Upper lobe of right lung (tissue), 1 donor: ENCODE data around the gene KCTD16. TPM values are rescaled to one million over a fixed set of nuclear protein-coding genes. Genes with fewer than 3 reads are reported as not detected.

Experiments used
- ATAC-seq: fragments of 200-7000 bp; cut with Tn5 transposase; one replicate; pipeline ENCODE4 v1.9.1; 2020; ENCODE audit warnings: mild to moderate bottlenecking, moderate library complexity
- DNase-seq: peaks from one replicate; pipeline ENCODE4 v3.0.0-alpha.2; 2020
- H3K27ac ChIP-seq: fragments of 200-600 bp; one replicate; pipeline ENCODE4 v1.8.0; 2022
- H3K27me3 ChIP-seq: fragments of 200-600 bp; one replicate; pipeline ENCODE4 v1.8.0; 2022; ENCODE audit warnings: mild to moderate bottlenecking
- H3K36me3 ChIP-seq: fragments of 200-600 bp; one replicate; pipeline ENCODE4 v1.8.0; 2022
- H3K4me1 ChIP-seq: fragments of 200-600 bp; one replicate; pipeline ENCODE4 v1.8.0; 2022
- H3K4me3 ChIP-seq: fragments of 200-600 bp; one replicate; pipeline ENCODE4 v1.8.0; 2022; ENCODE audit warnings: mild to moderate bottlenecking
- H3K9me3 ChIP-seq: fragments of 200-600 bp; one replicate; pipeline ENCODE4 v1.8.0; 2022
- intact Hi-C: fragments of 100-400 bp; cut with DNase I; formaldehyde crosslinking; loops from one replicate; pipeline ENCODE4 v1.11.0; 2022
- total RNA-seq: library from RNA; stranded (reverse); fragmentation: NEBNext Ultra II Directional; extraction: Animal tissue kit (Norgen Biotek cat#: 25700); gene quantifications from one replicate; pipeline ENCODE4 v1.2.1, GENCODE V29; 2021
- TF ChIP-seq, protein P1 (sequence below): fragments of 200-600 bp; IDR thresholded peaks from one replicate; pipeline ENCODE4 v1.8.0; 2022; ENCODE audit warnings: antibody characterized with exemption
- donor health status: DM: no; HTN: yes; CAD: no; lungs with severe emphysema.

KCTD16 gene
- total RNA-seq, 1 donor from 2014 or later, result 5.1 TPM

GRCh38 chr5:144126707-144127106 lies 44.0 kb upstream of the KCTD16 start:
- TF ChIP-seq, protein P1, sequence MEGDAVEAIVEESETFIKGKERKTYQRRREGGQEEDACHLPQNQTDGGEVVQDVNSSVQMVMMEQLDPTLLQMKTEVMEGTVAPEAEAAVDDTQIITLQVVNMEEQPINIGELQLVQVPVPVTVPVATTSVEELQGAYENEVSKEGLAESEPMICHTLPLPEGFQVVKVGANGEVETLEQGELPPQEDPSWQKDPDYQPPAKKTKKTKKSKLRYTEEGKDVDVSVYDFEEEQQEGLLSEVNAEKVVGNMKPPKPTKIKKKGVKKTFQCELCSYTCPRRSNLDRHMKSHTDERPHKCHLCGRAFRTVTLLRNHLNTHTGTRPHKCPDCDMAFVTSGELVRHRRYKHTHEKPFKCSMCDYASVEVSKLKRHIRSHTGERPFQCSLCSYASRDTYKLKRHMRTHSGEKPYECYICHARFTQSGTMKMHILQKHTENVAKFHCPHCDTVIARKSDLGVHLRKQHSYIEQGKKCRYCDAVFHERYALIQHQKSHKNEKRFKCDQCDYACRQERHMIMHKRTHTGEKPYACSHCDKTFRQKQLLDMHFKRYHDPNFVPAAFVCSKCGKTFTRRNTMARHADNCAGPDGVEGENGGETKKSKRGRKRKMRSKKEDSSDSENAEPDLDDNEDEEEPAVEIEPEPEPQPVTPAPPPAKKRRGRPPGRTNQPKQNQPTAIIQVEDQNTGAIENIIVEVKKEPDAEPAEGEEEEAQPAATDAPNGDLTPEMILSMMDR, result no peak
- Histone ChIP-seq H3K9me3 (no peaks in the 10 kb centered on the region), H3K27me3 (no peaks in the 10 kb centered on the region), H3K27ac (no peak overlapping the region), H3K4me1 (no peaks in the 10 kb centered on the region), H3K4me3 (no peak overlapping the region), H3K36me3 (no peaks in the 10 kb centered on the region)
- intact Hi-C loops, result no loop called here
- ATAC-seq (no peak), DNase-seq (no peak)

GRCh38 chr5:144128844-144129243 lies 41.8 kb upstream of the KCTD16 start:
- no peak overlapping the region for H3K4me3 ChIP-seq
- H3K4me1 ChIP-seq, result no peaks in the 10 kb centered on the region
- DNase-seq, result no peak
- TF ChIP-seq, protein P1, result no peak
- H3K9me3 ChIP-seq, result no peaks in the 10 kb centered on the region
- intact Hi-C loops, result no loop called here
- H3K27me3 ChIP-seq, result no peaks in the 10 kb centered on the region
- H3K36me3 ChIP-seq, result no peaks in the 10 kb centered on the region
- no peak for ATAC-seq
- no peak overlapping the region for H3K27ac ChIP-seq

DNA sequence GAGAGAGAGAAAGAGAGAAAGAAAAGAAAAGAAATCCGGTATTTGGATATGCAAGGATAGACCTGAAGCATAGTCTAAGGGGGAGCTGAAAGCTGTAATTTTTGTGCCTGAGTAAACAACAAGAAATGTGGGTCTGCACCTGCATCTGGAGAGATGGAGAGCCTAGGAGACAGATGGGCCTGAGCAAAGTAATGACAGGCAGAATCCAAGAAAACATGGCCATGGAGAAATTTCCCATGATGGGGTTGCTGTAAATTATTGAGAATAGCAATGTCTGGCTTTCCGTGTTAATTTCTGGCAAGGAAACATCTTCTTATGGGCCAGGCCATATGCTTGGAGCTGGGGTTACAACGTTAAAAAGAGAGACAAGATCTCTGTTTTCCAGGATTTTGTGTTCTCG lies 40.4 kb upstream of the KCTD16 start:
- no peak overlapping the region for H3K27ac ChIP-seq
- no peaks in the 10 kb centered on the region for H3K36me3 ChIP-seq
- DNase-seq (no peak), ATAC-seq (no peak)
- H3K4me3 ChIP-seq, result no peak overlapping the region
- no peaks in the 10 kb centered on the region for H3K4me1 ChIP-seq
- no peaks in the 10 kb centered on the region for H3K9me3 ChIP-seq
- H3K27me3 ChIP-seq, result no peaks in the 10 kb centered on the region
- intact Hi-C loops, result no loop called here
- TF ChIP-seq, protein P1, result no peak

DNA sequence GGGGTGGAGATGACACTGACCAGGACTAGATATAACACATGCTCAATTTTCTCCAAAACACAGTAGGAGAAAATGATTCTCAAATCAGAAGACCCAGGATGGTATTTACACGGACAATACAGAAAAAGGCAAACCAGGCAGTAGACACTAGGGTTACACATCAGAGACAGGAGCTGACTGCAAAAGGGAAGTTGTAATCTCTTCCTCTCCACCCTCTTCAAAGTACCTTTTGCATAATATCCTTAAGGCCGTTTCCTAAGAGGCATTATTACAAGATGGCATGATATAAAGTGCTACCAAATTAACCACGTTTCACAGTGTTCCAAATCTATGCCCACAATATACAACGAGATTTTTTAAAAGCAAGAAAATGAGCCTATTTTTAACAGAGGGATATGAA lies 39.4 kb upstream of the KCTD16 start:
- no peaks in the 10 kb centered on the region for H3K36me3 ChIP-seq
- ATAC-seq (peak; percentile 70), DNase-seq (no peak)
- H3K27me3 ChIP-seq, result no peaks in the 10 kb centered on the region
- no peaks in the 10 kb centered on the region for H3K4me1 ChIP-seq
- no peaks in the 10 kb centered on the region for H3K9me3 ChIP-seq
- no peak overlapping the region for H3K4me3 ChIP-seq
- TF ChIP-seq, protein P1, result no peak
- H3K27ac ChIP-seq, result no peak overlapping the region
- intact Hi-C loops, result no loop called here

GRCh38 chr5:144133050-144133633 lies 37.5 kb upstream of the KCTD16 start:
- TF ChIP-seq, protein P1, result no peak
- intact Hi-C loops, result no loop called here
- no peaks in the 10 kb centered on the region for H3K36me3 ChIP-seq
- no peaks in the 10 kb centered on the region for H3K9me3 ChIP-seq
- no peak overlapping the region for H3K4me3 ChIP-seq
- no peak overlapping the region for H3K27ac ChIP-seq
- H3K4me1 ChIP-seq, result no peaks in the 10 kb centered on the region
- no peaks in the 10 kb centered on the region for H3K27me3 ChIP-seq
- DNase-seq, result no peak
- ATAC-seq, result no peak
